Activated B cell treated with CpG ODN at 0.5 μM for 24 hours (primary cell): ENCODE results near the gene HERC4. TPM values are rescaled to one million over a fixed set of nuclear protein-coding genes. Genes with fewer than 3 reads are reported as not detected.
"Not testable (repeated sequence)": the region's sequence is repeated elsewhere in the genome, so short reads cannot be mapped to it uniquely, and the experiment has no call there.

Source experiments
- ATAC-seq: fragments of 200-7000 bp; cut with Tn5 transposase; one replicate; pipeline ENCODE4 v1.10.0; 2021; ENCODE audit warnings: low read depth, mild to moderate bottlenecking, moderate library complexity
- CTCF ChIA-PET: fragments of 350-600 bp; sonication (Branson Sonifier 250); formaldehyde crosslinking; loops from one replicate; lab custom pipeline; 2021; ENCODE audit warnings: antibody characterized with exemption; lab: Charles Lee
- POLR2A ChIA-PET: fragments of 350-600 bp; sonication (Branson Sonifier 250); formaldehyde crosslinking; loops from one replicate; lab custom pipeline; 2021; ENCODE audit warnings: antibody characterized with exemption; lab: Charles Lee
- DNase-seq: peaks from one replicate; pipeline ENCODE4 v3.0.0; 2022
- H3K27ac Mint-ChIP-seq: one replicate; pipeline ENCODE4 v1.8.0; 2020; ENCODE audit warnings: mixed read lengths
- H3K27me3 Mint-ChIP-seq: one replicate; pipeline ENCODE4 v1.8.0; 2021; ENCODE audit warnings: mixed read lengths
- H3K36me3 Mint-ChIP-seq: one replicate; pipeline ENCODE4 v1.8.0; 2021; ENCODE audit warnings: low read depth, mixed read lengths
- H3K4me1 Mint-ChIP-seq: one replicate; pipeline ENCODE4 v1.8.0; 2021; ENCODE audit warnings: mixed read lengths
- H3K4me3 Mint-ChIP-seq: one replicate; pipeline ENCODE4 v1.8.0; 2020; ENCODE audit warnings: mild to moderate bottlenecking, mixed read lengths
- H3K9me3 Mint-ChIP-seq: one replicate; pipeline ENCODE4 v1.8.0; 2020; ENCODE audit warnings: mixed read lengths
- intact Hi-C: fragments of 100-400 bp; cut with micrococcal nuclease; formaldehyde crosslinking; loops from one replicate; pipeline ENCODE4 v1.15.1; 2024
- total RNA-seq: library from RNA; stranded (reverse); gene quantifications from 2 replicates; pipeline ENCODE4 v1.2.3, GENCODE V29; 2022
- TF ChIP-seq, protein P1 (sequence below): fragments of 200-600 bp; IDR thresholded peaks from one replicate; pipeline ENCODE4 v1.8.0; 2022; ENCODE audit warnings: antibody characterized with exemption, mild to moderate bottlenecking

Gene HERC4
- total RNA-seq, 1 donor from 2014 or later = 84.2 TPM

DNA sequence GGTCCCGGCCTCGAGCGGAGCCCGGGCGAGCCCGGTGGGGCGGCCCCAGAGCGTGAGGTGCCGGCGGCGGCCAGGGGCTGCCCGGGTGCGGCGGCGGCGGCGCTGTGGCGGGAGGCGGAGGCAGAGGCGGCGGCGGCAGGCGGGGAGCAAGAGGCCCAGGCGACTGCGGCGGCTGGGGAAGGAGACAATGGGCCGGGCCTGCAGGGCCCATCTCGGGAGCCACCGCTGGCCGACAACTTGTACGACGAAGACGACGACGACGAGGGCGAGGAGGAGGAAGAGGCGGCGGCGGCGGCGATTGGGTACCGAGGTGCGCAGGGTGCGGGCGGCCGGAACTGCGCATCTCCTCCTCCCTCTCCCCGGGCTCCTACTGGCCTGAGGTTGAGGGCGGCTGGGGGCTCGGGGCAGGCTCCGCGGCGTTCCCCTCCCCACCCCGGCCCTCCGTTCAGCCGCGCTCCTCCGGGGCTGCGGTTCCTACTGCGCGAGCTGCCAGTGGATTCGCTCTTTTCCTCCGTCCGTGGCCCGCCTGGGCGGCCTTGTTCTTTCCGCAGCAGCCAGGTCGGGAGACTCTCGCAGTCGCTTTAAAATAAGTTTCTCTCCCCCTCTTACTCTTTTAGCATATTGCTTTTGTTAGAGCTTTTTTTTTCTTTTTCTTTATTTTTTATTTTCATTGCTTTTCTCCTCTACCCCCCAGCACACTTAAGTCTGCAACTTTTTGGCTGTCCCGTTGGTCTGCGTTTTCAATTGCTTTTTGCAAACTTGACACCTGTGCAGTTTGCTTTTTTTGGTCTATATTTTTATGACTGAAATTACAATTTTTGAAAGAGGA lies 190.0 kb downstream of the HERC4 start:
- TF ChIP-seq, protein P1, sequence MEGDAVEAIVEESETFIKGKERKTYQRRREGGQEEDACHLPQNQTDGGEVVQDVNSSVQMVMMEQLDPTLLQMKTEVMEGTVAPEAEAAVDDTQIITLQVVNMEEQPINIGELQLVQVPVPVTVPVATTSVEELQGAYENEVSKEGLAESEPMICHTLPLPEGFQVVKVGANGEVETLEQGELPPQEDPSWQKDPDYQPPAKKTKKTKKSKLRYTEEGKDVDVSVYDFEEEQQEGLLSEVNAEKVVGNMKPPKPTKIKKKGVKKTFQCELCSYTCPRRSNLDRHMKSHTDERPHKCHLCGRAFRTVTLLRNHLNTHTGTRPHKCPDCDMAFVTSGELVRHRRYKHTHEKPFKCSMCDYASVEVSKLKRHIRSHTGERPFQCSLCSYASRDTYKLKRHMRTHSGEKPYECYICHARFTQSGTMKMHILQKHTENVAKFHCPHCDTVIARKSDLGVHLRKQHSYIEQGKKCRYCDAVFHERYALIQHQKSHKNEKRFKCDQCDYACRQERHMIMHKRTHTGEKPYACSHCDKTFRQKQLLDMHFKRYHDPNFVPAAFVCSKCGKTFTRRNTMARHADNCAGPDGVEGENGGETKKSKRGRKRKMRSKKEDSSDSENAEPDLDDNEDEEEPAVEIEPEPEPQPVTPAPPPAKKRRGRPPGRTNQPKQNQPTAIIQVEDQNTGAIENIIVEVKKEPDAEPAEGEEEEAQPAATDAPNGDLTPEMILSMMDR = no peak
- DNase-seq = peak; percentile 73
- peaks cover 39% of the 10 kb centered on the region for H3K36me3 Mint-ChIP-seq
- POLR2A ChIA-PET = interaction anchor here (0.5 to 4.1 kb wide), 14 partner anchors 16 to 779 kb away, joined by 3 to 28 read pairs (median 5); partner anchors contain the start of genes HERC4, HNRNPH3 and PBLD
- no peaks in the 10 kb centered on the region for H3K27me3 Mint-ChIP-seq
- peak overlapping the region; percentile 96 for H3K27ac Mint-ChIP-seq
- peak overlapping the region; percentile 92 for H3K4me3 Mint-ChIP-seq
- ATAC-seq = peak; percentile 74
- intact Hi-C loops = loop anchor here (1.0 to 10.0 kb wide), 10 partner anchors 12 to 1020 kb away; partner anchors contain the start of genes CCAR1, DDX50, HERC4 and RUFY2
- CTCF ChIA-PET = interaction anchor here (0.7 to 1.3 kb wide), 5 partner anchors 22 to 188 kb away, joined by 3 to 7 read pairs (median 4); no protein-coding TSS in a partner anchor
- no peaks in the 10 kb centered on the region for H3K9me3 Mint-ChIP-seq
- H3K4me1 Mint-ChIP-seq = peaks cover 31% of the 10 kb centered on the region

DNA sequence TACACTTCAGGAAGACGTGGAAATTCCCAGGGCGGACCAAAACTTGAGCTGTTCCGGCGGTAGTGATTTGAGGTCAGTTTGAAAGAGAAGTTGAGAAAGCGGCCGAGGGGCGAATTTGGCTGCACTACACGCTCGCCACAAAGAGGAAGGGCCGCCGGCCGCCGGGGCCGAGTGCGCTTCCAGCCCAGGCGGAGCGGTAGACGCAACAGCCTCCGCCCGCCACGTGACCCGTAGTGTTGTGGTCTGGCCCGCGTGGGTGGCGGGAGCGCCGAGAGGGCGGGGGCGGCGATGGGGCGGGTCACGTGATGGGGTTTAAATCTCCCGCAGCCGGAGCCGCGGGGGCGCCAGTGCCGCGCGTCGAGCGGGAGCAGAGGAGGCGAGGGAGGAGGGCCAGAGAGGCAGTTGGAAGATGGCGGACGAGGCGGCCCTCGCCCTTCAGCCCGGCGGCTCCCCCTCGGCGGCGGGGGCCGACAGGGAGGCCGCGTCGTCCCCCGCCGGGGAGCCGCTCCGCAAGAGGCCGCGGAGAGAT lies 190.7 kb downstream of the HERC4 start, which contains the start of gene SIRT1:
Gene SIRT1, plus strand, starts transcription at position 344 of the 529 bp plus-strand sequence. Its CDS starts 66 bp downstream, at position 410.
- Mint-ChIP-seq H3K27ac (peak within 1 kb of the TSS; percentile 96), H3K36me3 (peaks cover 33% of the 10 kb centered on the region), H3K27me3 (no peaks in the 10 kb centered on the region), H3K9me3 (no peaks in the 10 kb centered on the region), H3K4me3 (peak within 1 kb of the TSS; percentile 92), H3K4me1 (peaks cover 31% of the 10 kb centered on the region)
- ChIA-PET CTCF (interaction anchor here (1.1 kb wide), 2 partner anchors 29 to 35 kb away, joined by 3 to 7 read pairs; no protein-coding TSS in a partner anchor), POLR2A (interaction anchor here (0.5 to 4.1 kb wide), 12 partner anchors 9 to 448 kb away, joined by 3 to 28 read pairs (median 4); partner anchors contain the start of genes HERC4, HNRNPH3 and PBLD)
- TF ChIP-seq, protein P1 = no peak
- intact Hi-C loops = loop anchor here (1.0 to 10.0 kb wide), 7 partner anchors 29 to 1020 kb away; partner anchors contain the start of genes DDX50, HERC4 and RUFY2
- ATAC-seq = peak; percentile 81
- DNase-seq = peak; percentile 97

DNA sequence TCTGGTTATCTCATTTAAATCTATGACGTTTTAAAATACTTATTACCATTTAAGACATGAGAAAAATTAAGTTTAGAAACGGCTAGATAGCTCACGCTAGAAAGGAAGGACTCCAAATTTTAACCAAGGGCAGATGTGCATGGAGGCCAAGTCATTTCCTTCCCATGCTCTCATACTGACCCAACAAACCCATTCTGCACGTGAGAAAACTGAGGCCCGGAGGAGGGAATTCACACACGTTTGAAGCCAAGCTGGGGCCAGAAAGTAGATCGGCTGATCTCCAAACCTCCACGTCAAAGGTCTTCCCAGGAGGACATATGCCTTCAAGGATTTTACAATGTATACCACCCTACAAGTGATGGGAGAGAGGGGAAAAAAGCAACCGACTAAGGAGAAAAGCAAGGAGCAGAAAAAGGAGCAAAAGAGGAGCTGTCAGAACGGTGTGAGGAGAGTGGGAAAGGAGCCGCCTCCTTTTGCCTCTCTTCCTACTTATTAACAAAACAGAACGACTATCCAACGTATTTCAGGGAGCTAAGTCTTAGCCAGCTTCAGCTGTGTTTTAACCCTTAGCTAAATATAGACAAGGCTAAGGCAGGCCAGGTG lies 191.3 kb downstream of the HERC4 start:
- POLR2A ChIA-PET = interaction anchor here (0.5 to 4.1 kb wide), 12 partner anchors 8 to 449 kb away, joined by 3 to 28 read pairs (median 4); partner anchors contain the start of genes HERC4, HNRNPH3 and PBLD
- Mint-ChIP-seq H3K27me3 (no peaks in the 10 kb centered on the region), H3K36me3 (peaks cover 27% of the 10 kb centered on the region), H3K9me3 (no peaks in the 10 kb centered on the region), H3K4me1 (peaks cover 27% of the 10 kb centered on the region), H3K27ac (peak overlapping the region; percentile 96), H3K4me3 (peak overlapping the region; percentile 89)
- no peak for DNase-seq
- CTCF ChIA-PET = interaction anchor here (1.1 kb wide), 2 partner anchors 28 to 35 kb away, joined by 3 to 7 read pairs; no protein-coding TSS in a partner anchor
- intact Hi-C loops = loop anchor here (1.0 to 10.0 kb wide), 7 partner anchors 29 to 1021 kb away; partner anchors contain the start of genes DDX50, HERC4 and RUFY2
- TF ChIP-seq, protein P1 = no peak
- no peak for ATAC-seq

DNA sequence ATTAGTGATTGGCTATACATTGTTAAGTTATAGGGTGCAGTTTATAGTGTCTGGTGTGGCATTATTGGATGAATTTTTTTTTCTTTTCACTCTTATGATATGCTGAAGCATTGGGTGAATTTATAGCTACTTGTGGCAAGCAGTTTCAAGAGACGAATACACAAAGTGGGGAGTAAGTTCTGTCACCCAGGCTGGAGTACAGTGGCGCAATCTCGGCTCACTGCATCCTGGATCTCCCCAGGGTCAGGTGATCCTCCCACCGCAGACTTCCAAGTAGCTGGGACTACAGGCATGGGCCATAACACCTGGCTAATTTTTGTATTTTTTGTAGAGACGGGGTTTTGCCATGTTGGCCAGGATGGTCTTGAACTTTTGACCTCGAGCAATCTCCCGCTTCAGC lies 196.9 kb downstream of the HERC4 start:
- H3K9me3 Mint-ChIP-seq = no peaks in the 10 kb centered on the region
- H3K27ac Mint-ChIP-seq = no peak overlapping the region
- CTCF ChIA-PET = interaction anchor here (1.0 kb wide), 1 partner anchor 280 kb away, joined by 3 read pairs; no protein-coding TSS in a partner anchor
- ATAC-seq (no peak), DNase-seq (no peak)
- H3K4me1 Mint-ChIP-seq = no peaks in the 10 kb centered on the region
- TF ChIP-seq, protein P1 = no peak
- no peaks in the 10 kb centered on the region for H3K36me3 Mint-ChIP-seq
- intact Hi-C loops = no loop called here
- POLR2A ChIA-PET = no interaction called here
- no peaks in the 10 kb centered on the region for H3K27me3 Mint-ChIP-seq
- no peak overlapping the region for H3K4me3 Mint-ChIP-seq

DNA sequence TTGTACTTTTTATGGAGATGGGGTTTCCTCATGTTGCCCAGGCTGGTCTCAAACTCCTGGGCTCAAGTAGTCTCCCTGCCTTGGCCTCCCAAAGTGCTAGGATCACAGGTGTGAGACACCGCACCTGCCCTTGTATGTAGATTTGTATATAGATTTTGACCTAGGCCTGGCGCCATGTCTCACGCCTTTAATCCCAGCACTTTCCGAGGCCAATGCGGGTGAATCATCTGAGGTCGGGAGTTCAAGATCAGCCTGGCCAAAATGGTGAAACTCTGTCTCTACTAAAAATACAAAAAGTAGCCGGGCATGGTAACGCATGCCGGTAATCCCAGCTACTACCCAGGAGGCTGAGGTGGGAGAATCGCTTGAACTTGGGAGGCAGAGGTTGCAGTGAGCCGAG lies 197.7 kb downstream of the HERC4 start:
- CTCF ChIA-PET = interaction anchor here (1.0 kb wide), 1 partner anchor 281 kb away, joined by 3 read pairs; no protein-coding TSS in a partner anchor
- H3K4me1 Mint-ChIP-seq, H3K36me3 Mint-ChIP-seq, H3K27me3 Mint-ChIP-seq, H3K4me3 Mint-ChIP-seq, intact Hi-C loops, DNase-seq, H3K9me3 Mint-ChIP-seq, H3K27ac Mint-ChIP-seq, POLR2A ChIA-PET, ATAC-seq: not testable (repeated sequence)
